Fibroblast of mammary gland (primary cell): Measurements from ENCODE around the gene RPS21.

Experiments used
- DNase-seq: peaks from one replicate; pipeline ENCODE4 v3.0.0-alpha.2; 2010; ENCODE audit warnings: low read depth
- H3K4me3 ChIP-seq: 2 replicates; pipeline ENCODE4 v1.5.1; 2011; ENCODE audit warnings: low read depth, mild to moderate bottlenecking, low read length, moderate library complexity; ENCODE audit not compliant: control insufficient read depth
- CTCF ChIP-seq: conservative IDR thresholded peaks from 2 replicates; pipeline ENCODE4 v1.5.1; 2011; ENCODE audit warnings: low read depth, low read length, inconsistent platforms; ENCODE audit not compliant: control insufficient read depth, insufficient read depth

RPS21 gene

GRCh38 chr20:62400541-62400940 is 13.6 kb downstream of the RPS21 start:
- DNase-seq = no peak
- H3K4me3 ChIP-seq = no peak overlapping the region
- no peak for TF ChIP-seq CTCF

DNA sequence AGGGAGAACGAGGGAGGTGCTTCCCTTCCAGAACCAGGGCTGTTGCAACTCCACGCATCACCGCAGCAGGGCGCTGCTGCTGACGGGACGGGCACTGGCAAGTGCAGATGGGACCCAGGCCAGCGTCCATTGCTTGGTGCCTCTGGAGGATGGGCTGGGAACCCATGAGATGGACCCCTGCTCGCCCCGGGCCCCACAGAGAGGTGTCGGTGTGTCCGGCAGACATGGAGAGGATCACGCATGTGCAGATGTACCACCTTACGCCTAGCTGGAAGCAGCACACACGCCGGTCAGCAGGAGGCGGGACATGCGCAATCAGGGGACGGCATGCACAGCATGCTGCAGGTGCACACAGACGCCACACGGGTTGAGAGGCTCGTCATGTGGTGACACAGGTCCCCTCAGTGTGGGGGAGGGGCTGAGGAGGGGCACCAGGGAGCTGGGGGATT is 14.5 kb downstream of the RPS21 start:
- peak; percentile 21 for TF ChIP-seq CTCF
- DNase-seq = no peak
- H3K4me3 ChIP-seq = no peak overlapping the region

GRCh38 chr20:62402456-62403150 is 15.7 kb downstream of the RPS21 start:
- no peak for DNase-seq
- no peak for TF ChIP-seq CTCF
- no peak overlapping the region for H3K4me3 ChIP-seq

DNA sequence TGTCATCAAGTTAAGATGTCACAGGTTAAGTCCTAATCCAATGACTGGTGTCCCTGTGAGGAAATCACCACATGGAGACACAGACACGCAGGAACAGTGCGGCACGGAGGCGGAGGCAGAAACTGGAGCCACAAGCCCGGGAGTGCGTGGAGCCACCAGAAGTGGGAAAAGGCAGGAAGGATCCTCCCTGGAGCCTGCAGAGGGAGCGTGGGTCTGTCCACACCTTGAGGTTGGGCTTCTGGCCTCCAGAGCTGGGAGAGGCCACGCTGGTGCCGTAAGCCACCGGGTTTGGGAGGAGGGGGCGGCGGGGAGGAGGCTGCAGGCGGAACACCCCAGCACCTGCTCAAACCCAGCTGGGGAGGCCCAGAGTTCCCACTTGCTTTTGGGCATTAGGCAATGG is 16.4 kb downstream of the RPS21 start:
- no peak for DNase-seq

DNA sequence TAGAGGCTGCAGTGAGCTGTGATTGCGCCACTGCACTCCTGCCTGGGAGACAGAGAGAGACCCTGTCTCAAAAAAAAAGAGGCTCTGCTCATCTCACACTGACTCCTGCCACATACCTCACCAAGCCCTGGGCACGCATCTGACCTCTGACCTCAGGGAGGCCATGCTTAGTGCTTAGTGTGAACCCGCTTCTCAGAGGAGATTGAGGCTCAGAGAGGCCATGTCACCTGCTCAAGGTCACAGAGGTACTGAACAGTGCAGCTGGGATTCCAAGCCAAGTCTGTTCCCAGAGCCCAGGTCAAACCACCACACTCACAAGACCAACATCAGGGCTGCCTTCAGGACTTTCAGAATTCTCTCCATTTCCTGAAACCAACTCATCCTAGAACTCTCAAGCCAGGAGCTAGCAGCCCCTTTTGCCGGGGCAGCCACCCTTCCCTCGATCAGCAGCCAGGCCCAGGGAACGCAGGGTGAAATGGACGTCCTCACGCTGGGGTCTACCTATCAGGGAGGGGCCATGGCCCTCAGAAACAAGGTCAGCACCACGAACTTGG is 17.3 kb downstream of the RPS21 start:
- DNase-seq = no peak
- no peak for TF ChIP-seq CTCF

More for the DNA sequence above, 16.4 kb downstream of the RPS21 start:
- no peak for TF ChIP-seq CTCF
- H3K4me3 ChIP-seq = no peak overlapping the region

GRCh38 chr20:62404761-62405107 is 17.8 kb downstream of the RPS21 start:
- TF ChIP-seq CTCF = no peak
- no peak overlapping the region for H3K4me3 ChIP-seq
- no peak for DNase-seq

More for the DNA sequence above, 17.3 kb downstream of the RPS21 start:
- H3K4me3 ChIP-seq = no peak overlapping the region
